K562 (cell line): ENCODE measurements around the gene SLC12A3. TPM values are rescaled to one million over a fixed set of nuclear protein-coding genes. Genes with fewer than 3 reads are reported as not detected.

Source experiments
- ATAC-seq: fragments of 200-7000 bp; cut with Tn5 transposase; 3 replicates; pipeline ENCODE4 v1.9.1; 2020; ENCODE audit warnings: moderate library complexity
- BruUV-seq: library from RNA; stranded (reverse); fragments of 400-500 nt; replicated peaks from 2 replicates; lab custom pipeline; 2021; lab: Mats Ljungman, UMichigan
- CTCF ChIA-PET: fragments of 300-600 bp; formaldehyde crosslinking; extraction: SDS; loops from one replicate; lab custom pipeline; 2021; ENCODE audit warnings: low intra/inter-chr PET ratio; lab: Yijun Ruan, JAX
- POLR2A ChIA-PET: fragments of 300-600, 350-650 bp; sonication (Branson Sonifier 250); formaldehyde crosslinking; extraction: SDS; loops from one replicate; lab custom pipeline; 2021; ENCODE audit warnings: antibody characterized with exemption, inconsistent platforms; lab: Yijun Ruan, JAX
- DNase-seq, 4 experiments: peaks; one replicate each; pipeline versions ENCODE4 v3.0.0 to v3.0.0-alpha.2; 2011 to 2018; ENCODE audit warnings: low spot score in 3 of 4, mixed read lengths in 3 of 4; ENCODE audit errors: extremely low read depth in 1 of 4
- FAIRE-seq: peaks from 2 replicates; lab custom pipeline; 2011; peaks lifted over from hg19 to GRCh38; lab: Jason Lieb, UNC
- H2AFZ ChIP-seq: 2 replicates; pipeline ENCODE4 v1.6.0; 2011; ENCODE audit warnings: low read depth, low read length, control low read depth, inconsistent platforms
- H3K27ac ChIP-seq: fragments of 200-600 bp; 3 replicates; pipeline ENCODE4 v1.8.0; 2011; ENCODE audit warnings: low read depth, mild to moderate bottlenecking, control low read depth, inconsistent platforms, low read length, moderate library complexity, mixed read lengths; ENCODE audit errors: extremely low read depth
- H3K27me3 ChIP-seq, 2 experiments: fragments of 300-600 bp in 1 of 2; 2 replicates in 1 of 2; 3 replicates in 1 of 2; pipeline versions ENCODE4 v1.6.0 to v1.8.0; 2011; ENCODE audit warnings: inconsistent platforms in 2 of 2, low read length in 2 of 2, mild to moderate bottlenecking in 1 of 2, mixed read lengths in 1 of 2, moderate library complexity in 1 of 2; ENCODE audit not compliant: control insufficient read depth in 2 of 2, insufficient read depth in 2 of 2
- H3K36me3 ChIP-seq: fragments of 300-600 bp; 3 replicates; pipeline ENCODE4 v1.8.0; 2011; ENCODE audit warnings: mild to moderate bottlenecking, low read length, inconsistent platforms; ENCODE audit not compliant: control insufficient read depth, insufficient read depth
- H3K4me1 ChIP-seq, 2 experiments: fragments of 200-600 bp in 1 of 2; replicated peaks in 1 of 2; 2 replicates in 1 of 2; 3 replicates in 1 of 2; pipeline versions ENCODE4 v1.5.1 to v1.8.0; 2011; ENCODE audit warnings: inconsistent platforms in 2 of 2, low read length in 2 of 2, mild to moderate bottlenecking in 1 of 2, mixed read lengths in 1 of 2, moderate library complexity in 1 of 2; ENCODE audit not compliant: control insufficient read depth in 2 of 2, insufficient read depth in 2 of 2
- H3K4me2 ChIP-seq: 2 replicates; pipeline ENCODE4 v1.6.1; 2011; ENCODE audit warnings: low read length, control low read depth, inconsistent platforms, mixed read lengths; ENCODE audit not compliant: insufficient read depth
- H3K4me3 ChIP-seq: fragments of 200-600 bp; sonication (generic), shearing (Covaris generic); 2 replicates; pipeline ENCODE4 v1.5.1; 2016; ENCODE audit warnings: control low read depth, inconsistent platforms
- H3K79me2 ChIP-seq: fragments of 200-600 bp; 3 replicates; pipeline ENCODE4 v1.8.0; 2011; ENCODE audit warnings: low read length, inconsistent platforms; ENCODE audit not compliant: control insufficient read depth, insufficient read depth
- H3K9ac ChIP-seq, 2 experiments: 2 replicates each; pipeline versions ENCODE4 v1.6.0 to v1.6.1; 2011; ENCODE audit warnings: low read depth in 2 of 2, low read length in 2 of 2, control low read depth in 1 of 2, inconsistent platforms in 1 of 2, mild to moderate bottlenecking in 1 of 2, mixed read lengths in 1 of 2; ENCODE audit not compliant: insufficient read depth in 1 of 2
- H3K9me1 ChIP-seq: one replicate; pipeline ENCODE4 v1.6.0; 2011; ENCODE audit warnings: inconsistent platforms, mild to moderate bottlenecking, low read length, moderate library complexity; ENCODE audit not compliant: control insufficient read depth, insufficient read depth
- H3K9me3 ChIP-seq: replicated peaks from 2 replicates; pipeline ENCODE4 v1.5.1; 2011; ENCODE audit warnings: low read depth, low read length, inconsistent platforms; ENCODE audit not compliant: control insufficient read depth, insufficient read depth
- H4K20me1 ChIP-seq: replicated peaks from 2 replicates; pipeline ENCODE4 v1.6.1; 2011; ENCODE audit warnings: low read length, inconsistent platforms, mixed read lengths; ENCODE audit not compliant: control insufficient read depth, insufficient read depth
- CREB1 ChIP-seq, 2 experiments: sonication (generic) in 1 of 2; formaldehyde crosslinking in 1 of 2; IDR thresholded peaks; 2 replicates each; pipeline versions ENCODE4 v1.6.1 to v1.8.0; 2012 to 2022; ENCODE audit warnings: inconsistent platforms in 1 of 2, mild to moderate bottlenecking in 1 of 2, missing genetic modification reagents in 1 of 2, moderate library complexity in 1 of 2
- E2F4 ChIP-seq: sonication (generic); formaldehyde crosslinking; IDR thresholded peaks from 2 replicates; pipeline ENCODE4 v1.8.0; 2022; ENCODE audit warnings: mild to moderate bottlenecking, low read depth, missing genetic modification reagents
- FOXJ2 ChIP-seq: fragments of 200-800 bp; sonication (Bioruptor generic); IDR thresholded peaks from 2 replicates; pipeline ENCODE4 v1.6.1; 2016; ENCODE audit warnings: missing genetic modification characterization, missing compliant biosample characterization
- GABPA ChIP-seq: fragments of 200-800 bp; sonication (Bioruptor generic); conservative IDR thresholded peaks from 2 replicates; pipeline ENCODE4 v1.6.1; 2016; ENCODE audit warnings: low read depth, missing genetic modification characterization, missing compliant biosample characterization
- LEF1 ChIP-seq: fragments of 450-650 bp; IDR thresholded peaks from 2 replicates; pipeline ENCODE4 v1.6.1; 2016; ENCODE audit warnings: mild to moderate bottlenecking
- NBN ChIP-seq: fragments of 450-650 bp; IDR thresholded peaks from 2 replicates; pipeline ENCODE4 v1.6.1; 2016; ENCODE audit warnings: low read depth, mild to moderate bottlenecking
- RBBP5 ChIP-seq: fragments of 200-600 bp; sonication (generic); IDR thresholded peaks from 2 replicates; pipeline ENCODE4 v1.6.1; 2012; ENCODE audit warnings: borderline replicate concordance, mild to moderate bottlenecking, low read length, control low read depth, inconsistent platforms; ENCODE audit not compliant: insufficient read depth, poor library complexity, severe bottlenecking
- SIN3A ChIP-seq, 2 experiments: fragments of 150-350 bp in 1 of 2; IDR thresholded peaks; 2 replicates each; pipeline ENCODE4 v1.6.1; 2011 to 2016; ENCODE audit warnings: borderline replicate concordance in 2 of 2, low read depth in 2 of 2, low read length in 2 of 2, mild to moderate bottlenecking in 2 of 2, moderate library complexity in 2 of 2; ENCODE audit not compliant: control insufficient read depth in 1 of 2
- ZBTB33 ChIP-seq: sonication (generic); formaldehyde crosslinking; IDR thresholded peaks from 2 replicates; pipeline ENCODE4 v1.8.1; 2023; ENCODE audit warnings: mild to moderate bottlenecking, missing genetic modification reagents
- ZNF408 ChIP-seq: fragments of 250-450 bp; sonication (Bioruptor Pico); IDR thresholded peaks from 2 replicates; pipeline ENCODE4 v1.4.0; 2020; ENCODE audit warnings: low read depth, mild to moderate bottlenecking, moderate library complexity
- ZNF668 ChIP-seq: fragments of 250-450 bp; sonication (Bioruptor Pico); IDR thresholded peaks from 2 replicates; pipeline ENCODE4 v1.8.0; 2022; ENCODE audit warnings: mild to moderate bottlenecking, inconsistent platforms
- ZNF778 ChIP-seq: fragments of 450-650 bp; formaldehyde crosslinking; IDR thresholded peaks from 2 replicates; pipeline ENCODE4 v1.4.0; 2020; ENCODE audit warnings: mild to moderate bottlenecking, moderate library complexity
- WGBS: fragments of 100-300 bp; shearing (Covaris generic); methylation state at CpG from one replicate; pipeline ENCODE4 v1.1.6; 2016; ENCODE audit warnings: low coverage, mixed read lengths; ENCODE audit not compliant: insufficient coverage; ENCODE audit errors: missing lambda C conversion rate; 5-methylcytosine and 5-hydroxymethylcytosine counted together
- in situ Hi-C: fragments of 300-500 bp; cut with MboI; formaldehyde crosslinking; loops from 4 replicates; pipeline ENCODE4 v1.15.0; 2018; ENCODE audit warnings: inconsistent platforms, mixed read lengths
- intact Hi-C: fragments of 100-400 bp; cut with micrococcal nuclease; formaldehyde crosslinking; loops from 2 replicates; pipeline ENCODE4 v1.14.2; 2022
- polyA plus RNA-seq, 8 experiments: library from polyadenylated mRNA; depleted of rRNA in 4 of 8; stranded (reverse) in 5 of 8; unstranded in 3 of 8; fragments of >200 nt; fragmentation: Nextera tagmentation in 2 of 8; fragmentation: Illumina TruSeq in 1 of 8; extraction: Ambion mirVana in 2 of 8; extraction: Trizol in 1 of 8; gene quantifications; 2 replicates each; pipeline versions ENCODE4 v1.2.1 to v1.2.3, GENCODE V29; 2011 to 2014; ENCODE audit warnings: inconsistent platforms in 1 of 8, missing spikeins in 1 of 8
- total RNA-seq, 7 experiments: library from RNA; depleted of rRNA in 6 of 7; stranded (reverse); fragments of >200 nt in 6 of 7; fragmentation: Illumina TruSeq in 2 of 7; extraction: Trizol in 2 of 7; gene quantifications; 2 replicates each; pipeline versions ENCODE4 v1.2.1 to v1.2.3, GENCODE V29; 2011 to 2021; ENCODE audit warnings: low replicate concordance in 1 of 7
- TF ChIP-seq, protein P1 (sequence below): fragments of 200-400 bp; formaldehyde crosslinking; IDR thresholded peaks from 2 replicates; pipeline ENCODE4 v1.6.1; 2017; ENCODE audit warnings: mild to moderate bottlenecking, low read depth, low read length, moderate library complexity

SLC12A3 gene
- total and polyA plus RNA-seq, 9 of the 15 experiments (the other 6 are each of a cell fraction or from before 2014, with no cell fraction given): not detected

- CTCF ChIA-PET: no interaction called here
- H3K27ac ChIP-seq: no peak overlapping the region
- 6% methylated on average over 5 of the region's 5 CpGs for WGBS
These were observed 51.8 kb downstream of the SLC12A3 start for GRCh38 chr16:56916571-56917403.

More at GRCh38 chr16:56916571-56917403, 51.8 kb downstream of the SLC12A3 start:
- Histone ChIP-seq H3K9ac (no peak overlapping the region), H3K4me3 (no peak overlapping the region), H3K9me3 (no peaks in the 10 kb centered on the region), H3K36me3 (no peaks in the 10 kb centered on the region), H3K4me2 (no peak overlapping the region), H3K79me2 (no peaks in the 10 kb centered on the region), H4K20me1 (peaks cover 4% of the 10 kb centered on the region), H3K27me3 (peaks cover 58 to 77% of the 10 kb centered on the region in 2 experiments), H3K9me1 (peaks cover 5% of the 10 kb centered on the region), H3K4me1 (no peaks in the 10 kb centered on the region; a peak in 1 of 5 replicates), H2AFZ (no peak overlapping the region)
- intact Hi-C loops (no loop called here), in situ Hi-C loops (no loop called here)
- TF ChIP-seq FOXJ2 (tag) (no peak), ZNF668 (no peak), ZNF408 (CRISPR knock-in tag) (no peak), CREB1 (IDR thresholded peaks at IDR 0.05) (no peak), CREB1 (CRISPR knock-in tag; IDR thresholded peaks at IDR 0.05) (no peak), SIN3A (IDR thresholded peaks at IDR 0.05; ENCODE audit: borderline replicate concordance in 2 of 2, control insufficient read depth in 1 of 2, low read depth in 2 of 2, low read length in 2 of 2) (no peak), GABPA (tag) (no peak), RBBP5 (no peak), ZBTB33 (CRISPR knock-in tag) (no peak), LEF1 (no peak), ZNF778 (CRISPR knock-in tag) (no peak), E2F4 (no peak), NBN (no peak)
- TF ChIP-seq, protein P1, sequence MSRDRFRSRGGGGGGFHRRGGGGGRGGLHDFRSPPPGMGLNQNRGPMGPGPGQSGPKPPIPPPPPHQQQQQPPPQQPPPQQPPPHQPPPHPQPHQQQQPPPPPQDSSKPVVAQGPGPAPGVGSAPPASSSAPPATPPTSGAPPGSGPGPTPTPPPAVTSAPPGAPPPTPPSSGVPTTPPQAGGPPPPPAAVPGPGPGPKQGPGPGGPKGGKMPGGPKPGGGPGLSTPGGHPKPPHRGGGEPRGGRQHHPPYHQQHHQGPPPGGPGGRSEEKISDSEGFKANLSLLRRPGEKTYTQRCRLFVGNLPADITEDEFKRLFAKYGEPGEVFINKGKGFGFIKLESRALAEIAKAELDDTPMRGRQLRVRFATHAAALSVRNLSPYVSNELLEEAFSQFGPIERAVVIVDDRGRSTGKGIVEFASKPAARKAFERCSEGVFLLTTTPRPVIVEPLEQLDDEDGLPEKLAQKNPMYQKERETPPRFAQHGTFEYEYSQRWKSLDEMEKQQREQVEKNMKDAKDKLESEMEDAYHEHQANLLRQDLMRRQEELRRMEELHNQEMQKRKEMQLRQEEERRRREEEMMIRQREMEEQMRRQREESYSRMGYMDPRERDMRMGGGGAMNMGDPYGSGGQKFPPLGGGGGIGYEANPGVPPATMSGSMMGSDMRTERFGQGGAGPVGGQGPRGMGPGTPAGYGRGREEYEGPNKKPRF: no peak
- BruUV-seq: no TSS peak
- ATAC-seq: no peak
- POLR2A ChIA-PET: interaction anchor here (5.5 kb wide), 1 partner anchor 15 kb away, joined by 79 read pairs; the partner anchor contains the start of gene HERPUD1
- no peak for DNase-seq
- FAIRE-seq: no peak
